CD14-positive monocyte (primary cell): Measurements from ENCODE around the gene CCDC194. TPM values are rescaled to one million over a fixed set of nuclear protein-coding genes. Genes with fewer than 3 reads are reported as not detected.

Source experiments
- DNase-seq, 3 donors: peaks; one replicate each; pipeline ENCODE4 v3.0.0-alpha.2; 2011 to 2022
- H2AFZ ChIP-seq: 2 replicates; pipeline ENCODE4 v1.6.0; 2012; ENCODE audit warnings: mild to moderate bottlenecking, low read depth, low read length, inconsistent platforms; ENCODE audit not compliant: insufficient read depth, poor library complexity, severe bottlenecking
- H3K27ac ChIP-seq, 2 donors: 1 replicate in 1 of 2; 2 replicates in 1 of 2; pipeline ENCODE4 v1.5.1; 2012 to 2013; ENCODE audit warnings: low read length in 2 of 2, control low read depth in 1 of 2, inconsistent platforms in 1 of 2, low read depth in 1 of 2, mild to moderate bottlenecking in 1 of 2
- H3K27me3 ChIP-seq, 2 donors: one replicate each; pipeline versions ENCODE4 v1.6.0 to v1.6.1; 2011 to 2013; ENCODE audit warnings: low read length in 2 of 2; ENCODE audit not compliant: control insufficient read depth in 2 of 2, insufficient read depth in 2 of 2
- H3K36me3 ChIP-seq, 2 donors: replicated peaks in 1 of 2; 1 replicate in 1 of 2; 2 replicates in 1 of 2; pipeline versions ENCODE4 v1.5.1 to v1.6.1; 2012 to 2013; ENCODE audit warnings: low read length in 2 of 2, control low read depth in 1 of 2, inconsistent platforms in 1 of 2, mild to moderate bottlenecking in 1 of 2; ENCODE audit not compliant: insufficient read depth in 2 of 2, control insufficient read depth in 1 of 2
- H3K4me1 ChIP-seq, 2 donors: 1 replicate in 1 of 2; 2 replicates in 1 of 2; pipeline versions ENCODE4 v1.5.1 to v1.6.1; 2012 to 2013; ENCODE audit warnings: low read length in 2 of 2, control low read depth in 1 of 2, inconsistent platforms in 1 of 2, mild to moderate bottlenecking in 1 of 2, moderate library complexity in 1 of 2; ENCODE audit not compliant: insufficient read depth in 2 of 2, control insufficient read depth in 1 of 2
- H3K4me2 ChIP-seq: replicated peaks from 2 replicates; pipeline ENCODE3; 2012; ENCODE audit warnings: low read length, moderate library complexity, mild to moderate bottlenecking; ENCODE audit not compliant: poor library complexity, severe bottlenecking; ENCODE audit errors: extremely low read depth
- H3K4me3 ChIP-seq, 3 experiments: fragments of 200-600 bp in 1 of 3; sonication (generic) in 1 of 3; replicated peaks in 1 of 3; 1 replicate in 2 of 3; 2 replicates in 1 of 3; pipeline ENCODE4 v1.5.1; 2011 to 2013; ENCODE audit warnings: low read length in 3 of 3, mild to moderate bottlenecking in 3 of 3, control low read depth in 2 of 3, low read depth in 2 of 3, inconsistent platforms in 1 of 3, moderate library complexity in 1 of 3
- H3K79me2 ChIP-seq: 2 replicates; pipeline ENCODE4 v1.6.0; 2012; ENCODE audit warnings: mild to moderate bottlenecking, control low read depth, inconsistent platforms, low read length, moderate library complexity; ENCODE audit not compliant: insufficient read depth
- H3K9ac ChIP-seq: 2 replicates; pipeline ENCODE4 v1.6.0; 2017; ENCODE audit warnings: low read length, mild to moderate bottlenecking; ENCODE audit not compliant: insufficient read depth, poor library complexity, severe bottlenecking
- H3K9me3 ChIP-seq, 2 donors: replicated peaks in 1 of 2; 1 replicate in 1 of 2; 2 replicates in 1 of 2; pipeline versions ENCODE4 v1.5.1 to v1.6.1; 2012 to 2013; ENCODE audit warnings: low read length in 2 of 2, control low read depth in 1 of 2; ENCODE audit not compliant: control insufficient read depth in 1 of 2, insufficient read depth in 1 of 2
- H4K20me1 ChIP-seq: 2 replicates; pipeline ENCODE4 v1.6.0; 2012; ENCODE audit warnings: mild to moderate bottlenecking, low read length, control low read depth, moderate library complexity; ENCODE audit not compliant: insufficient read depth
- H3K27ac Mint-ChIP-seq, 7 donors: one replicate each; pipeline ENCODE4 v1.8.0; 2020; ENCODE audit warnings: mild to moderate bottlenecking in 7 of 7, mixed read lengths in 7 of 7, moderate library complexity in 6 of 7, inconsistent platforms in 2 of 7
- H3K27me3 Mint-ChIP-seq, 3 donors: one replicate each; pipeline ENCODE4 v1.8.0; 2021 to 2022; ENCODE audit warnings: low read depth in 3 of 3, mild to moderate bottlenecking in 3 of 3, mixed read lengths in 3 of 3, moderate library complexity in 3 of 3, inconsistent platforms in 1 of 3
- H3K36me3 Mint-ChIP-seq, 2 donors: one replicate each; pipeline ENCODE4 v1.8.0; 2020; ENCODE audit warnings: mixed read lengths in 2 of 2, inconsistent platforms in 1 of 2, mild to moderate bottlenecking in 1 of 2
- H3K4me1 Mint-ChIP-seq: one replicate; pipeline ENCODE4 v1.8.0; 2020; ENCODE audit warnings: mild to moderate bottlenecking, mixed read lengths
- H3K4me3 Mint-ChIP-seq, 2 donors: one replicate each; pipeline ENCODE4 v1.8.0; 2020; ENCODE audit warnings: mild to moderate bottlenecking in 2 of 2, mixed read lengths in 2 of 2, moderate library complexity in 1 of 2
- H3K9me3 Mint-ChIP-seq, 7 donors: one replicate each; pipeline ENCODE4 v1.8.0; 2020 to 2022; ENCODE audit warnings: mixed read lengths in 7 of 7, mild to moderate bottlenecking in 6 of 7, moderate library complexity in 6 of 7, inconsistent platforms in 2 of 7
- CTCF ChIP-seq: fragments of 200-600 bp; IDR thresholded peaks from one replicate; pipeline ENCODE4 v1.8.0; 2022; ENCODE audit warnings: antibody characterized with exemption, mild to moderate bottlenecking
- WGBS: methylation state at CpG from one replicate; pipeline ENCODE4 v1.1.5; 2013; ENCODE audit warnings: missing lambda C conversion rate; ENCODE audit not compliant: insufficient coverage; 5-methylcytosine and 5-hydroxymethylcytosine counted together
- intact Hi-C, 2 donors: fragments of 100-400 bp; cut with micrococcal nuclease; formaldehyde crosslinking; loops; one replicate each; pipeline versions ENCODE4 v1.15.0 to v1.15.1; 2023
- polyA plus RNA-seq, 3 donors: library from polyadenylated mRNA; depleted of rRNA in 1 of 3; unstranded in 2 of 3; stranded (reverse) in 1 of 3; fragments of 300-500 nt in 2 of 3; fragments of >200 nt in 1 of 3; fragmentation: Illumina TruSeq in 2 of 3; gene quantifications; 1 replicate in 2 of 3; 2 replicates in 1 of 3; pipeline ENCODE4 v1.2.3, GENCODE V29; 2012 to 2021

CCDC194 gene
- polyA plus RNA-seq, 3 donors, result 0.52 TPM; not detected in 2

- TF ChIP-seq CTCF, result no peak
- no peak for DNase-seq
- Histone ChIP-seq H3K79me2 (no peaks in the 10 kb centered on the region), H3K27me3 (peaks cover 0 to 14% of the 10 kb centered on the region in 2 donors), H3K9me3 (no peaks in the 10 kb centered on the region), H3K4me1 (peaks cover 3 to 5% of the 10 kb centered on the region in 2 donors), H2AFZ (peak overlapping the region; percentile 41), H3K4me3 (no peak overlapping the region), H3K9ac (no peak overlapping the region), H3K36me3 (no peaks in the 10 kb centered on the region), H4K20me1 (no peaks in the 10 kb centered on the region), H3K4me2 (no peak overlapping the region), H3K27ac (no peak overlapping the region)
- Mint-ChIP-seq H3K27ac (peak overlapping the region in 1 of 7 donors; percentile 39), H3K4me3 (no peak overlapping the region), H3K27me3 (peaks cover 14 to 43% (median 36%) of the 10 kb centered on the region in 3 donors), H3K4me1 (peaks cover 22% of the 10 kb centered on the region), H3K36me3 (no peaks in the 10 kb centered on the region), H3K9me3 (peaks cover 0 to 3% (median 0%) of the 10 kb centered on the region in 7 donors)
- intact Hi-C loops, result no loop called here
- WGBS, result 91% methylated on average over 8 of the region's 8 CpGs
These were observed 40.6 kb downstream of the CCDC194 start for GRCh38 chr19:17353386-17353785.

GRCh38 chr19:17352608-17353280, 41.3 kb downstream of the CCDC194 start:
- Histone ChIP-seq H3K4me3 (no peak overlapping the region), H3K9ac (no peak overlapping the region), H2AFZ (peak overlapping the region; percentile 41), H3K4me2 (no peak overlapping the region), H3K27ac (no peak overlapping the region), H3K27me3 (peaks cover 0 to 17% of the 10 kb centered on the region in 2 donors), H3K36me3 (no peaks in the 10 kb centered on the region), H4K20me1 (no peaks in the 10 kb centered on the region), H3K79me2 (no peaks in the 10 kb centered on the region), H3K9me3 (no peaks in the 10 kb centered on the region), H3K4me1 (peaks cover 3 to 5% of the 10 kb centered on the region in 2 donors)
- no peak for DNase-seq
- 39% methylated on average over 6 of the region's 14 CpGs for WGBS
- no peak for TF ChIP-seq CTCF
- Mint-ChIP-seq H3K9me3 (peaks cover 0 to 3% (median 0%) of the 10 kb centered on the region in 7 donors), H3K4me3 (no peak overlapping the region), H3K27ac (no peak overlapping the region), H3K27me3 (peaks cover 16 to 49% (median 43%) of the 10 kb centered on the region in 3 donors), H3K4me1 (peaks cover 22% of the 10 kb centered on the region), H3K36me3 (no peaks in the 10 kb centered on the region)
- intact Hi-C loops, result no loop called here
